Epidermal melanocyte (primary cell): ENCODE measurements around the gene MAML2.

Source experiments
- DNase-seq: peaks from one replicate; pipeline ENCODE4 v3.0.0; 2011; ENCODE audit warnings: low spot score; ENCODE audit not compliant: insufficient read length

MAML2 gene

GRCh38 chr11:96160732-96161306 lies 182.2 kb downstream of the MAML2 start:
- DNase-seq: no peak

- no peak for DNase-seq
Observed at GRCh38 chr11:96159968-96160367, 183.0 kb downstream of the MAML2 start.

GRCh38 chr11:96158126-96158525 lies 184.9 kb downstream of the MAML2 start:
- no peak for DNase-seq

- no peak for DNase-seq
Observed at GRCh38 chr11:96157517-96157873, 185.5 kb downstream of the MAML2 start.

DNA sequence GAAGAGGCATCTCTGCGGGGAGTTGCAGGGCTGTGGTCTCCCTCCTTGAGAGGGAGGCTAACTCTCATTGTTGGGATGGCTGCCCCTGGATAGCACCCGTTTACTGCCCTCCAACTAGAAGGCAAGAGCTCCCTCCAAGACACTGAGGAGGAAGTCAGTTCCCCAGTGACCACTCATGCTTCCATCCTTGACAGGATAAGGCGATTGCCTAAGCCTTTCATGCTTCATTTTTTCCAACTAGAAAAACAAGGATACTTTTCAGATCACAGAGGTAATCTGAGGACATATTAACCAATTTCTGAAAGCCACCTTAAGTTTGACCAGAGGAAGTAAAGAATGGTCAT lies 186.6 kb downstream of the MAML2 start:
- DNase-seq: no peak

- DNase-seq: peak; percentile 49
Observed at GRCh38 chr11:96155627-96156378, 187.2 kb downstream of the MAML2 start.

DNA sequence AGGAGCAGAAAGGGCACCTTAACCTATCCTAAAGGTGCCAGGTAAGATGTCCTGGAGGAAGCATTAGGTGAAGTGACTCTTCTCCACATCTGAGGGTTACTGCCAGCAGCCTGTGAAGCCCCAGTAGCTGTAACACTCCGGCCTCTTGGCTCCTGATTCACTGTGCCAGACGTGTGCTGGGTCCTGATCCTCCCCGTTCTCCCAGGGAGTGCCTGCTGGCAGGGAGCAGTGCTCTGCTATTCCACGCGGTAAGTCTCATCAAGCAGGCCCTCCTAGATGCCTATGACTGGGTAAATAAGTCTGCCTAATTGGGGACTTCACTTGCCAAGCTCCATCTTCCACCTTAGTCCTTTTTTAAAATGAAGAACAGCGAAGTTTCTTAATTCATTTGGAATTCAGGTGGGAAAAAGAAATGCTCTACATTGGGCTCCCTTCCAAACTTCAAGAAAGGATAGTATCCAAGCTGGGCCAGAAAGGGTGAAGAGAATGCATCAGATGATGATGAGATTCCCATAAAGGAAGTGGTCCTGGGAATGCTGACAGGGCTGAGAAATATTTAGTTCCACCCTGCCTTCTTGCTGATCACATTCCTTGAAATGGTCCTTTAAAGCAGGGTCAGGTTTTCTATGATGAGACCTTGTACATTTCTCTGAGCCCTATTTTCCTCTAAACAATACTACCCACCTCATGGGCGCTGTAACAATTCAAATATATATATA lies 188.0 kb downstream of the MAML2 start:
- no peak for DNase-seq

- DNase-seq: no peak
Observed at GRCh38 chr11:96152623-96153022, 190.4 kb downstream of the MAML2 start.

GRCh38 chr11:96151501-96151900 lies 191.5 kb downstream of the MAML2 start:
- DNase-seq: no peak

GRCh38 chr11:96150609-96151008 lies 192.4 kb downstream of the MAML2 start:
- no peak for DNase-seq

DNA sequence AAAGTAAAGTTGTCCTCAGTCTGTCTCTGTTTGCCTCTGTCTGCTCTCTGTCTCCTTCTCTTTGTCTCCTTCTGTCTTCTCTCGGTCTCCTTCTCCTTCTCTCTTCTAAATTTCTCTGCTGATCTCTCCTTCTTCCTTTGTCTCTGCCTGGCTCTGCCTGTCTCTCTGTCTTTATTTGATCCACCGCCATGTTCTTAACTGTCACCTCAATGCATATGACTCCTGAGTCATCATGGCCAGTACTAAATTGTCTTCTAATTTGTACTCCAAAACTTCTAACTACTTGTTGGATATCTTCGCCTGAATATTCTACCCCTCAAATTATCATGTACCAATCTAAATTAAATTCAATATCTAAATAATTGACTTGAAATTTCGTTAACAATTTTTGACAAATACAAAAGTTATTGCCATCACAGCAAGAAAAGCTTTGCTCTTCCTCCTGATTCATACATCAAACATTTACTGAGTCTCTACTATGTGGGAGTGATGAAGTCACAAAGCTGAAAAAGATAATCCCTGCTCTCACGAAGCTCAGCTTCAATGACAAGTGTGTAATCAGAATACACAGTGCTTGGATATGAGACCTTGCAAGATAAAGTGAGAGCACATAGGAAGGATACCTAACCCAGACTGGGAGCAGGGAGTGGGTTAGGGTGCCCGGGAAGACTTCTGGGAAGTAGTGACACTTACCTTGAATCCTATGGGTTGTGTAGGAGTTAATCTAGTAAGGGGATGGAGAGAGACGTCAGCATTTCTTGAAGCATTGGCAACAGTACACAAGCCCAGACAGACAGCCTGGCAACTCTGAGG lies 193.0 kb downstream of the MAML2 start:
- no peak for DNase-seq

DNA sequence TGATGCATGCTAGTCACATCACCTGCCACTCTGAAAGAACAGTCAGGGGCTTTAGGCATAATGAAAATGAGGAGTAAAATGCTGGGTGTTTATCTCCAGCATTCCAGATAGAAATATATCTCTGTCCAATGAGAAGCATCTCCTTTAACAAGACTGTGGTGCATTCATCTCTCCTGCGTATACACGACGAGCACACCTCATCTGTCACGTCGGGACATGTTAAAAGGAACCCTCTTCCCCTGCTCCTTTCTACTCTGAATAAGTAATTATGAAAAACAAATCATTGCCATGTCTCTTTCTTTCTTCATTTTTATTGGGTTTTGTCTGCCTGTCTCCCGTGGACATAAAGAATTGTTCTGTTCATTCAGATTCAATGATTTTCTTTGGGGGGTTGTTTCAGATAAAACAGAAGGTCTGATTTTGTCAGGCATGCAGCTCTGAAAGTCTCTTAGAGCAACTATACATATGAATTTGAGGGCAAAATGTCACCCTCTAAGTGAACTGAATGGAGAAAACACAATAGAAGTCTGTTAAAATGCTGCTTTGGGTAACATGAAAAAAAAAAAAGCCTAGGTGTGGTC lies 195.0 kb downstream of the MAML2 start:
- DNase-seq: no peak

DNA sequence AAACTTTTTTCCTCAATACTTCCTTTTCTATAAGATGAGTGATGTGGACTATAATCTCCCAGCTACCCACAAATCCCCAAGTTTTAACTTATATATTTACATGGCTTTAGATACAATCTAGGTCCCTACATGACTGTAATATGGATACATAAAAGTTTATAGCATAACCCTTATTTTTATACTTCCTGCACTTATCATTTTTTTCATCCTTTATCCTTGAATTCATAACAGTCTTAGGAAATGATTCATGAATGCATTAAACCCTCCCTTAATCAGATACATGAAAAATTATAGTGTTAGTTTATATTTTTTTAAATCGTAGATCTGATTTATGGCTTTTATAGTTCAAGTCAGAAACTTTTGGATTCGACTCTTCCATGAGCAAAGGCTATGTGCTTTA lies 195.8 kb downstream of the MAML2 start:
- no peak for DNase-seq

DNA sequence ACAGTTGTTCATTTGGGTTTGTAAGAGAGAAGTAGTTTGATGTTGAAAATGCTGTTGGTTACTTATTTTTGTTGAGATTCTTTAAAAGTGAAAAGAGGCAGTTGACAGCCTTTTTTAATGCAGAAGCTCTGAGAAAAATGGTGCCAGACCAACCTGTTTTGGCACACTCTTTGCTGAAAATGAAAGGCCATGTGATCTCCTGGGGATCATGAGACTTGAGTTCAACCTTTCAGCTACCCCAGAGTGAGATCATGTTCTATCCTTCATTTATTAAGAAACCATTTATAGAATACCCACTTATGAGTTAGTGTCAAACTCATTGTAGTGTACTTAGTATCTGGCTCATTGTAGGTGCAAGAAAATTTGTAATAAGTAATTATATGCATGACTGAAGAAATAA lies 196.2 kb downstream of the MAML2 start:
- no peak for DNase-seq

- DNase-seq: no peak
Observed at GRCh38 chr11:96145163-96145585, 197.8 kb downstream of the MAML2 start.

GRCh38 chr11:96144553-96144952 lies 198.4 kb downstream of the MAML2 start:
- DNase-seq: no peak

DNA sequence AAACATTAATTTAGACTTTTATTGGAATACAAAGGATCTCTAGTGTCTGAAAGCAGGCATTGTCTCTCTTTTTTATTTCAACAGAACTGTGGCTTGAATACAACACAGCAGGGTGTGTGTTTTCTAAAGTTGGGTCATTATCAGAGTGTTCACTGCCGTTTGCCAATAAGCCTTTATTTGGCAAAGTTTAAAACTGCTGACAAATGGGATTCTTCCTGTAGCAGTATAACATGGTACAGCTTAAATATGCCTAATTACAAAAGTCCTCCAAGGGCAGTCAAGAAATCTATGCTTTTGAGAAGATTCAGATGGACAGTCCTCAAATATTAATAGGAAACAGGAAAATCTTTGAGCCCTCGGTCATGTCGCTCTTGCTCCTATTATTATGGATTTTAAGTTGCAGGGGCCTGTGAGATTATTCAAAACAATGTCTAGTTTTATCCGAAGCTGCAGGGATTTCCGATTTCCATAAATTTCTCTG lies 199.9 kb downstream of the MAML2 start:
- no peak for DNase-seq

DNA sequence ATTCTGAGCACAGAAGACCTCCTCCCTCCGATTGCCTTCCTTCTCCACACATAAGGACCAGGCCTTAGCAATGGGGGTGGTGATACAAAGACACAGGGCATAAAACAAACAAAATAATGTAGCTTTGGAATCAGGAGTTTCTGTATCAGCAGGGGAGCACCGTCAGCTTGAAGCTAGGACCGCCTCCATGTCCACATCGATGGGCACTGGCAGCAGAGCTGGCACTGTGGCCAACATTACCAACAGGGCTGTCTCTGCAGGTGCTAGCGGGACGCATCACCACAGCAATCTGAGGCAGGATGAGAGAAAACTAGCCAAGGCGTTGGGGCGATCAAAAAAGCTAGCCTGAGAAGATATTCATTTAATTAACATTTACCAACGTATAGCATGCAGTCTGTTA lies 201.4 kb downstream of the MAML2 start:
- no peak for DNase-seq

GRCh38 chr11:96139691-96140090 lies 203.3 kb downstream of the MAML2 start:
- no peak for DNase-seq

GRCh38 chr11:96137373-96137772 lies 205.6 kb downstream of the MAML2 start:
- DNase-seq: no peak

- DNase-seq: no peak
Observed at GRCh38 chr11:96136613-96137298, 206.2 kb downstream of the MAML2 start.
